Kidney (tissue), 14 donors: ENCODE measurements around the gene WDR13. TPM values are rescaled to one million over a fixed set of nuclear protein-coding genes. Genes with fewer than 3 reads are reported as not detected.

Source experiments
- DNase-seq, 5 donors: peaks; one replicate each; pipeline ENCODE4 v3.0.0-alpha.2; 2013 to 2020
- FAIRE-seq: peaks from 2 replicates; lab custom pipeline; 2012; peaks lifted over from hg19 to GRCh38; lab: Jason Lieb, UNC
- H3K27ac ChIP-seq, 2 donors: one replicate each; pipeline ENCODE4 v1.7.0; 2013; ENCODE audit warnings: low read depth in 2 of 2, low read length in 2 of 2, inconsistent platforms in 1 of 2
- H3K27me3 ChIP-seq: one replicate; pipeline ENCODE4 v1.7.1; 2013; ENCODE audit warnings: low read length, inconsistent platforms; ENCODE audit not compliant: control insufficient read depth, insufficient read depth
- H3K36me3 ChIP-seq, 3 donors: one replicate each; pipeline versions ENCODE4 v1.7.0 to v1.7.1; 2013; ENCODE audit warnings: low read length in 3 of 3, control low read depth in 1 of 3, inconsistent platforms in 1 of 3; ENCODE audit not compliant: insufficient read depth in 3 of 3, control insufficient read depth in 2 of 3
- H3K4me1 ChIP-seq, 3 donors: one replicate each; pipeline versions ENCODE4 v1.7.0 to v1.7.1; 2013; ENCODE audit warnings: low read length in 3 of 3, inconsistent platforms in 1 of 3, low read depth in 1 of 3; ENCODE audit not compliant: control insufficient read depth in 2 of 3, insufficient read depth in 2 of 3
- H3K4me3 ChIP-seq, 3 donors: one replicate each; pipeline versions ENCODE4 v1.7.0 to v1.8.1; 2013; ENCODE audit warnings: low read length in 3 of 3, control low read depth in 1 of 3, inconsistent platforms in 1 of 3
- H3K9ac ChIP-seq, 3 donors: one replicate each; pipeline versions ENCODE4 v1.7.0 to v1.7.1; 2013; ENCODE audit warnings: low read length in 3 of 3, control low read depth in 1 of 3, inconsistent platforms in 1 of 3
- H3K9me3 ChIP-seq, 3 donors: one replicate each; pipeline versions ENCODE4 v1.7.0 to v1.7.1; 2013; ENCODE audit warnings: low read length in 3 of 3, control low read depth in 1 of 3, inconsistent platforms in 1 of 3; ENCODE audit not compliant: control insufficient read depth in 2 of 3, insufficient read depth in 1 of 3
- intact Hi-C: fragments of 100-400 bp; cut with DNase I; formaldehyde crosslinking; loops from one replicate; pipeline ENCODE4 v1.11.1; 2022
- polyA plus RNA-seq: library from polyadenylated mRNA; stranded (reverse); fragments of 350-450 nt; fragmentation: Illumina TruSeq; extraction: RNeasy Lipid Tissue Mini Kit (QIAGEN cat#74804); gene quantifications from one replicate; pipeline ENCODE4 v1.2.3, GENCODE V29; 2014; ENCODE audit warnings: low read depth, low replicate concordance; ENCODE audit not compliant: insufficient read depth
- total RNA-seq: library from RNA; stranded (reverse); fragmentation: NEBNext Ultra II Directional; extraction: Animal tissue kit (Norgen Biotek cat#: 25700); gene quantifications from one replicate; pipeline ENCODE4 v1.2.1, GENCODE V29; 2021
- TF ChIP-seq, protein P1 (sequence below): IDR thresholded peaks from 3 replicates; pipeline ENCODE4 v1.5.1; 2012; ENCODE audit warnings: mild to moderate bottlenecking, moderate library complexity, borderline replicate concordance; ENCODE audit not compliant: insufficient read depth; ENCODE audit errors: extremely low read depth
- donor health status: control.
- donor health status: control.
- donor health status: control.
- donor health status: control.
- donor health status: control.
- donor health status: DM: yes; HTN: yes; CAD: no.
- donor health status: Normal renal cell carcinoma (clear cell type).

The WDR13 gene
- total and polyA plus RNA-seq, 2 donors from 2014 or later, result 177 to 201 TPM

DNA sequence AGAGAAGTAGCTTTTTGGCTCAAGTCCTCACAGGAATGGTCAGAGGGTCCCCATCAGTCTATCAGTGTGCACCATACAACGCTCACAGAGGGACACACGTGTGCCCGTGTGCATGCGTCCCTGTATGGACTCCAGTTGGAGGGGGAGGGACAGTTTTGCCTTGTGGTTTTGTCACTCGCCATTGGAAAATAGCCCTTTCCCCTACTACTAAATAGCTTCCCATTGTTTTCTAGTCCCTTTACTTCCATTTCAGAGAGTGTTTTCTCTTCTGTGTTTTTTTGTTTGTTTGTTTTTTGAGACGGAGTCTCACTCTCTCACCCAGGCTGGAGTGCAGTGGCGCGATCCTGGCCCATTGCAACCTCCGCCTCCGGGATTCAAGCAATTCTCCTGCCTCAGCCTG lies 34.9 kb downstream of the WDR13 start:
- no peaks in the 10 kb centered on the region for H3K9me3 ChIP-seq
- H3K4me3 ChIP-seq, result no peak overlapping the region
- DNase-seq (no peak), FAIRE-seq (no peak)
- H3K27ac ChIP-seq, result no peak overlapping the region
- no peak overlapping the region for H3K9ac ChIP-seq
- no peaks in the 10 kb centered on the region for H3K36me3 ChIP-seq
- H3K4me1 ChIP-seq, result peaks cover 0 to 2% (median 0%) of the 10 kb centered on the region in 3 donors
- TF ChIP-seq, protein P1, sequence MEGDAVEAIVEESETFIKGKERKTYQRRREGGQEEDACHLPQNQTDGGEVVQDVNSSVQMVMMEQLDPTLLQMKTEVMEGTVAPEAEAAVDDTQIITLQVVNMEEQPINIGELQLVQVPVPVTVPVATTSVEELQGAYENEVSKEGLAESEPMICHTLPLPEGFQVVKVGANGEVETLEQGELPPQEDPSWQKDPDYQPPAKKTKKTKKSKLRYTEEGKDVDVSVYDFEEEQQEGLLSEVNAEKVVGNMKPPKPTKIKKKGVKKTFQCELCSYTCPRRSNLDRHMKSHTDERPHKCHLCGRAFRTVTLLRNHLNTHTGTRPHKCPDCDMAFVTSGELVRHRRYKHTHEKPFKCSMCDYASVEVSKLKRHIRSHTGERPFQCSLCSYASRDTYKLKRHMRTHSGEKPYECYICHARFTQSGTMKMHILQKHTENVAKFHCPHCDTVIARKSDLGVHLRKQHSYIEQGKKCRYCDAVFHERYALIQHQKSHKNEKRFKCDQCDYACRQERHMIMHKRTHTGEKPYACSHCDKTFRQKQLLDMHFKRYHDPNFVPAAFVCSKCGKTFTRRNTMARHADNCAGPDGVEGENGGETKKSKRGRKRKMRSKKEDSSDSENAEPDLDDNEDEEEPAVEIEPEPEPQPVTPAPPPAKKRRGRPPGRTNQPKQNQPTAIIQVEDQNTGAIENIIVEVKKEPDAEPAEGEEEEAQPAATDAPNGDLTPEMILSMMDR, result no peak
- intact Hi-C loops, result no loop called here
- no peaks in the 10 kb centered on the region for H3K27me3 ChIP-seq

DNA sequence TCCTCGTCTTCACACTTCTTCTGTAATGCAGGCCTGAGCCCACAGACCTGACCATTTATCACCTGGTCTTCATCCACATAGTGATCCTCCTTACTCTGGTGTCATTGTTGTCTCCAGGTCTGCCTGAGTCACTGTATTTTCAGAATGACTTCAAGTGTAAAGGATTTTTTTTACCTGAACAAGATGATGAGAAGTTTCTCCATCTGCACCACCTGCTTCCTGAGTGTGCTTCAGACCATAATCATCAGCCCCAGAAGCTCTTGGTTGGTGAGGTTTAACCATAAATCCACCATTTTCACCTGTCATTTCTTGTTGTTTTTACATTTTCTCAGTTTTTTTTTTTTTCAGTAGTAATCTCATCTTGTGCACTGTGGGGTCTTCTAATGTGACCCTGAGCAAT lies 39.0 kb downstream of the WDR13 start:
- Histone ChIP-seq H3K9ac (no peak overlapping the region), H3K27me3 (no peaks in the 10 kb centered on the region), H3K9me3 (no peaks in the 10 kb centered on the region), H3K36me3 (no peaks in the 10 kb centered on the region), H3K27ac (no peak overlapping the region), H3K4me3 (no peak overlapping the region), H3K4me1 (peaks cover 0 to 2% (median 0%) of the 10 kb centered on the region in 3 donors)
- TF ChIP-seq, protein P1, result no peak
- DNase-seq (no peak), FAIRE-seq (no peak)
- intact Hi-C loops, result no loop called here

DNA sequence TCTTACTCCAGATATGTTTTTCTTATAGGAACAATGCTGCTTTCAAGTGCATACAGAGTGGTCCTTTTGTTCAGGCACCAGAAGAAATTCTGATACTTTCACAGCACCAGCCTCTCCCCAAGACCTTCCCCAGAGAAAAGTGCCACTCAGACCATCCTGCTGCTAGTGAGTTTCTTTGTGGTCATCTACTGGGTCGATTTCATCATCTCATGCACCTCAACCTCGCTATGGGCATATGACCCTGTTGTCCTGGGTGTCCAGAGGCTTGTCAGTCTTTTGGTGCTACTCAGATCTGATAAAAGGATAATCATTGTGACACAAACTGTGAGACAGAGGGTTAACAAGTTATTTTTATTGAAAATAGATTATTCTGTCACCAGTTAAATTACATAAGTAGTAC lies 39.5 kb downstream of the WDR13 start:
- H3K4me3 ChIP-seq, result no peak overlapping the region
- H3K36me3 ChIP-seq, result no peaks in the 10 kb centered on the region
- peaks cover 0 to under 1% (median 0%) of the 10 kb centered on the region in 3 donors for H3K4me1 ChIP-seq
- DNase-seq, result no peak
- no peak for FAIRE-seq
- H3K27ac ChIP-seq, result no peak overlapping the region
- intact Hi-C loops, result no loop called here
- H3K9me3 ChIP-seq, result no peaks in the 10 kb centered on the region
- H3K27me3 ChIP-seq, result no peaks in the 10 kb centered on the region
- TF ChIP-seq, protein P1, result no peak
- H3K9ac ChIP-seq, result no peak overlapping the region

DNA sequence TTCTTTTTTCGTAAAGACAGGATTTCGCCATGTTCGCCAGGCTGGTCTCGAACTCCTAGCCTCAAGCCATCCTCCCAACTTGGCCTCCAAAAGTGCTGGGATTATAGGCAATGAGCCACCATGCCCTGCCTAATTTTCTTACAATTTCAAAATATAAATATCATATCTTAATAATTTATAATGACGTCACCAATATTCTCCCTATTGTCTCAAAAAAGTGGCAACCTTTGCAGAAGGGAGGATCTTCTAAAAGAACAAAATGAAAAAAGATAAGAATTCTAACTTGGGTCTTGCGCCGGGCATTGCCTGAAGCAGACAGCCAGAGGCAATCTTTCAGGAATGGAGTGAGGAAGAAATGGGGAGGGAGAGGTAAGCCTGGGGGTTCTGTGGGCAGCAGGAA lies 48.4 kb downstream of the WDR13 start:
- Histone ChIP-seq H3K36me3 (no peaks in the 10 kb centered on the region), H3K9me3 (no peaks in the 10 kb centered on the region), H3K4me1 (no peaks in the 10 kb centered on the region), H3K9ac (no peak overlapping the region), H3K4me3 (no peak overlapping the region), H3K27me3 (no peaks in the 10 kb centered on the region), H3K27ac (no peak overlapping the region)
- intact Hi-C loops, result no loop called here
- no peak for DNase-seq
- TF ChIP-seq, protein P1, result no peak
- FAIRE-seq, result no peak
